NCI-H2227 treated with DMSO at 0.1 percent for 48 hours (cell line): Measurements from ENCODE around the gene HNF1A.
"Not testable (repeated sequence)": the region's sequence is repeated elsewhere in the genome, so short reads cannot be mapped to it uniquely, and the experiment has no call there.

ENCODE experiments used
- DNase-seq: peaks from one replicate; lab custom pipeline; 2025; lab: John Stamatoyannopoulos, UW

The HNF1A gene

DNA sequence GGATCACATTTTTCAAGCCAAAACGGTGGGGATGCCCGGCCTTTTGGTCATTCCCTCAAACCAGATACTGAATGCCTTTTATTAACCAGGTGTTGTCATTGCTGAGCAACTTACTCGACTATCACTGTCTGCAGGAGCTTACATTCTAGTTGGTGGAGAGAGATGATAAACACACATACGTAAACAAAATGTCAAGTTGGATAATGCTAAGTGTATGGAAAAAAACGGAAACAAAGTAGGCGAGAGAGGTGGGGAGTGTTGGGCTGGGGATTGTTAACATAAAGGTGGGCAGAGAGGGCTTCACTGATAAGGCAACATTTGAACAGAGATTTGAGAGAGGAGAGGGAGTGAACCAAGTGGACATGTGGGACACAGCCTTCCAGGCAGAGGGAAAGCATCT lies 33.5 kb downstream of the HNF1A start:
- DNase-seq, result no peak

DNA sequence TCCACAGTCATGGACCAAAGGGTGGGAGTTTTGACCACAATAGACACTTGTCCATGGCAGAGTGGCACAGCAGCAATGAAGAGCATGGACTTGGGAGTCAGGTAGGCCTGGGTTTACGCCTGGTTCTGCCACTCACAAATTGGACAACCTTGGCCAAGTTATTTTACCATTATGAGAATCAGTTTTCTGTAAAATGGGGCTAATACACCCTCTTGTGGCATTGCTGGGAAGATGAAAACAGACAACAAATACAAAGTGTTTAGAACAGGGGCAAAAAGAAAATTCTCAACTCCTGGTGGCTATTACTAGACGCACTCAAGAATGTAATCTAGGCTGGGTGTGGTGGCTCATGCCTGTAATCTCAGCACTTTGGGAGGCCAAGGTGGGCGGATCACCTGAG lies 35.4 kb downstream of the HNF1A start:
- no peak for DNase-seq

DNA sequence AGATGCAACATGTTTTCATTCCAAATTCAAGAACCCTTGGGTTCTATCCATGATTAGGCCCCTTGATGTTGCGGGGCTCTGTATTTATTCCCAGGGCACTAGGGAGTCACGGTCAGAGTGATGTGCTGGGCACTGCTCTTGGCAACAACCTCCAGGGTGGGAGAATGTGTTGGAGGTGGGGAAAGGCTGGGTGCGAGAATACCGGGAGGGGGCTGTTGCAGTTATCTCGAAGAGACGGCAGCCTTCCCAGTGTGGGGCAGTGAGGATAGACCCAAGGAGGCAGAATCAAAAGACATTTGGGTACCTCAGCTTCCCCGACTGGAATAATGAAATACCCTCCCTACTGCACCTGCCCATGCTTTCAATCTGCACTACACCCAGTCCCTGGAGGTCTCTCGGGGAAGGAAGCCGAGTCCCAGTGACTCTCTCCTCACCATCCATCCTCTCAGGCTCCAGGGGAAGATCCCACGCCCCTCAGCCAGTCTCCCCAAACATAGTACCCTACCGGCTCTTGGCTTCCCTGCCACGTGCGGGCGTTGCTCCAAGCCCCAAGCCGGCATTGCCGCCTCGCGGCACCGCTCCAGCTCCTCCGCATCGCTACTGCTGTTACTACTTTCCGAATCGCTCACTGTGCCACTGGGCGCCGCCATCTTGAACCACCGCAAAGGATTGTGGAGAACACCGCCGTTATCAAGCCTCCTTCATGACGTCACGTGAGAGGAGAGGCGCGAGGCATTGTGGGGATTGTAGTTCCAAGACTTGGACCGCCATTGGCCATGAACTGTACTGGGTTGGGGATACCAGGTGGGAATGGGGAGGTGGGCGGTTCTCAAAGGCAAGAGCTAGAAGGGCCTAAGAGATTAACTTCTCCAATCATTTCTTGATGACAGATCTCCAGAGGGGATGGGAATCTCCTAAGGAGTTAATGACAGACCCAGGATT lies 37.8 kb downstream of the HNF1A start, which contains the start of gene C12orf43:
Gene C12orf43, minus strand, starts transcription at position 663 of the 942 bp plus-strand sequence. Its CDS starts 13 bp downstream, at position 650.
- peak; percentile 94 for DNase-seq

DNA sequence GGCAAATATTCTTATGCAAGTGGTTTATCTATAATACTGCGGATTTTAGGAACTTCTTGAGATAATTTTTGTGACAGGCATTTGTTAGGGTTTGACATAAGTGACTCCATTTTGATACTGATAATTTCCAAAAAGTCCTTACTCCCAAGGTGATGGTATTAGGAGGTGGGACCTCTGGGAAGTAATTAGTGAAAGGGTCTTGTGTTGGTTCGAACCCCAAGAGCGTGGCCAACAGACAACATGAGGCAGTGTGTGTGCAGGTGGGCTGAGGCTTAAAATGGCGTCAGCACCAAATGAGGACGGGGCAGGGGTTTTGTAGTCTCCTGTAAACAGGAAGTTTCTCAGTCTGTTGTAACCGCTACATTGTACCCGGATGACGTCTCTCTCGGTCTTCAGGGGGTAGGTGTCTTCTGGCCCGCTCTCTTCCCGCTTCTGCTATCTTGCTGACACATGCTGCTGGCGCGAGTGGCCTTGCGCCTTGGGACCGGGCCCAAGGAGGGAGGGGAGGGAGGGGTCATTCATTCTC lies 39.7 kb downstream of the HNF1A start:
- no peak for DNase-seq

DNA sequence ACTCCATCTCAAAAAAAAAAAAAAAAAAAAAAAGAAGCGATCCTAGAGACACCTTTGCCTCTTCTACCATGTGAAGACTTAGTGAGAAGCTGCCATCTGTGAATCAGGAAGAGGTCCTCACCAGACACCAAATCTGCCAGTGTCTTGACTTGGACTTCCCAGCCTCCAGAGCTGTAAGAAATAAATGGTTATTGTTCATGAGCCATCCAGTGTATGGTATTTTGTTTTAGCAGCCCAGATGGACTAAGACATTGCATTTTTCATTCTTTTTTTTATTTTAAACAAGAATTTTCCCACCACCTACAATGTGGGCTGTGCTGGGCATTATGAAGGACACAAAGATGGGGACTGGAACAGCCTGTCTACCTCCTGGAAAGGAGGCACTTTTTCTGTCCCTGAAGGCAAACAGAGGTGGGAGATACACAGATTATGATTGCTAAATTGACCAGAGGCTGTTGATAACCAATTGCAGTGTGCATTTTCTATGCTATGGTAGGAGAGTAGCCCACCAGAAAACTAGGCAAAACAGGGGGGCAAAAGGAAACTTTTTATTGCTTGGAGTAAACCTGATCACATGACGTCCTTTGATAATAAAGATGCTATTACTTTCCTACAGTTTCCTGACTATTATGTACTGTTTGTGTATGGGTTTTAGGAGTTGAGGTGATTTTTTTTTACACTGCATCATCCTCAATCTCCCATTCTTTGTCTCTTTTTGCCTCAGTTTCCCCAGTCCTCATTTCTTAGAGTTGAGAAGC lies 40.7 kb downstream of the HNF1A start:
- no peak for DNase-seq

DNA sequence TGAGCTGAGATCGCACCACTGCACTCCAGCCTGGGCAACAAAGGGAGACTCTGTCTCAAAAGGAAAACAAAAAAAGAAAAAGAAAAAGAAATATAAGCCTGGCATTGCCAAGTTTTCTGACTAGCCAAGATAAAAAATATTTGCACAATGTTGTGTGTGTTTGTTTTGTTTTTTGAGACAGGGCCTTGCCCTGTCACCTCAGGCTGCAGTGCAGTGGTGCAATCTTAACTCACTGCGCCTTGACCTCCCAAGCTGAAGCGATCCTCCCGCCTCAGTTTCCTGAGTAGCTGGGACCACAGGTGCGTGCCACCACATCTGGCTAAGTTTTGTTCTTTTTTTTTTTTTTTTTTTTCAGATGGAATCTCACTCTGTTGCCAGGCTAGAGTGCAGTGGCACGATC lies 43.4 kb downstream of the HNF1A start:
- no peak for DNase-seq

DNA sequence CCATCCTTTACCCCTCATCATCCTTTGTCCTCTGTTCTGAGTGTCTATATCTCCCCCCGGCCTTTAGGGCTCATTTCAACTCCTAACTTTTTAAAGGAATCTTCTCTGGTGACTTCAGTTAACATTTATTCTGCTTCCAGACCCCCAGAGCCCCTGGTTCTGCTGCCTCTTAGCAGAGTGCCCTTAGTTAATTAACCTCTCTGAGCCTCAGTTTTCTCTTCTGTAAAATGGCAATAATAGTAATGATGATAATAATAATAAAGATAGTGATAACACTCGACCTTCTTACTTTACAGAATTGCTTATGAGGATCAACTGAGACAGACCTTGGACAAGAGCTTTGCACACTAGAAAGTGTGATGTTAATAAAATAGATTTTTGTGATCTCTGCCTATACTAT lies 44.4 kb downstream of the HNF1A start:
- DNase-seq, result no peak

DNA sequence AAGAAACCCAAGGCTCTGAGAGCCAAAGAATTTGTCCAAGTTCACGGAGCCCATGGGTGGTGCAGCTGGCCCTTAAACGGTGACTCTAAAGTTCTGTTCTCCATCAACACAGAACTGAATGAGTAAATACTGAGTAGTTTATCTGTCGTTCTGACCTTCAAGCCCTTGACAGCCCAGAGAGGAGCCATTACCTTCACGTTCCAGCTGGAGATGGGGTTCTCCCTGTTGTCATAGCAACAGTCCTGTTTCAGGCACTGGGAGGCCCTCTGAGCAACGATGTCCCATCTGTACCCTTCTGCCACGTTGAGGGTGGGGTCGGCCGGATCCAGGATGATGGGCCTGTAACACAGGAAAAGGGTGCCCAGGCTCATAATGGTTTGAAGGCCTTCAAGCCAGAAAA lies 45.5 kb downstream of the HNF1A start:
- no peak for DNase-seq

DNA sequence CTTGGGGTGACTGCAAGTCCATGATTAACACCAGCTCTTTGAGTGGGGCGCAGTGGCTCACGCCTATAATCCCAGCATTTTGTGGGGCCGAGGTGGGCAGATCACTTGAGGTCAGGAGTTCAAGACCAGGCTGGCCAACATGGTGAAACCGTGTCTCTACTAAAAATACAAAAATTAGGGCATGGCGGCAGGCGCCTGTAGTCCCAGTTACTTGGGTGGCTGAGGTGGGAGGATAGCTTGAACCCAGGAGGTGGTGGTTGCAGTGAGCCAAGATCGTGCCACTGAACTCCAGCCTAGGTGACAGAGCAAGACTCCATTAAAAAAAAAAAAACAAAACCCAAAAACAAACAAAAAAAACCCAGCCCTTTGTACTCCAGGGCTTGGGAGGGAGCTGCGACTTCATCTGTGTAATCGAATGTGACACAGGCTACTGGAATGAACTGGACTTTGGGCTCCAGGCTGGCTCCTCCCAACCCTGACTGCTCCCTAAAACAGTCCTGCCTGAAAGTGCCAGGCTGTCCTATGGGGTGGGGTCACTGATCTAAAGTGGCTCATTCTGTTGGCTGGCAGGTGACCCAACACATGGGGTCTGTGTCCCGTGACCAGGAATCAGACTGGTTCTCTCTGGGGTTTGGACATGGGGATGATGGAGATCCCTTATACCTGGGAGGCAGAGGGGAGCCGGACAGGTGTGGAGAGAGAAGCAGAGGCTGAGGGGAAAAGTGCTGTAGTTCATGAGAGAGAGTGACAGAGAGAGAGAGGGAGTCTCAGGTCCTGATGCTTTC lies 47.3 kb downstream of the HNF1A start:
- no peak for DNase-seq

DNA sequence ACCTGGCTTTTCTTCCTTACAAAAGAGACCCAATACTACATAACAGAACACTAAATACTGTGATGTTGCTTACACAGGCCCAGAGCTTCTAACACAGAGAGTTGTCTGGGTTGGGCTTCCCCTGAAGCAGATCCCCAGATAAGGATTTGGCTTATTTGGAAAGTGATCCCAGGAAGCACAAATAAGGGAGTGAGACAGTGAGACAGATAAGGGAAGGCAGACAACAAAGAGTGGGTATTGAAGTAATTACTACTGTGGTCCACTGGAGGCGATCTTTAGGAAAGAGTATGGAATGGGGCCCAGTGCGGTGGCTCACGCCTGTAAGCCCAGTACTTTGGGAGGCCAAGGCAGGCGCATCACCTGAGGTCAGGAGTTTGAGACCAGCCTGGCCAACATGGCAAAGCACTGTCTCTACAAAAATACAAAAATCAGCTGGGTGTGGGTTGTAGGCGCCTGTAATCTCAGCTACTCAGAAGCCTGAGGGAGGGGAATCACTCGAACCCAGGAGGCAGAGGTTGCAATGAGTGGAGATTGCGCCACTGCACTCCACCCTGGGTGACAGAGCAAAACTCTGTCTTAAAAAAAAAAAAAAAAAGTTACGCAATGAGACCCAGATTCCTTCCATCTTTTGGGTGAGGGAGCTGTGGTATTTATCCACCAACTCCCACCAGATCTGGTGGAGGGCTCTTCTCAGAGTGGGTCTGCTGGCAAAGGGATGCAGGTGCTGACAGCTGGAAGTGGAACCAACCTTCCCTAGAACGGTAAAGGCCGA lies 48.1 kb downstream of the HNF1A start:
- DNase-seq, result no peak

DNA sequence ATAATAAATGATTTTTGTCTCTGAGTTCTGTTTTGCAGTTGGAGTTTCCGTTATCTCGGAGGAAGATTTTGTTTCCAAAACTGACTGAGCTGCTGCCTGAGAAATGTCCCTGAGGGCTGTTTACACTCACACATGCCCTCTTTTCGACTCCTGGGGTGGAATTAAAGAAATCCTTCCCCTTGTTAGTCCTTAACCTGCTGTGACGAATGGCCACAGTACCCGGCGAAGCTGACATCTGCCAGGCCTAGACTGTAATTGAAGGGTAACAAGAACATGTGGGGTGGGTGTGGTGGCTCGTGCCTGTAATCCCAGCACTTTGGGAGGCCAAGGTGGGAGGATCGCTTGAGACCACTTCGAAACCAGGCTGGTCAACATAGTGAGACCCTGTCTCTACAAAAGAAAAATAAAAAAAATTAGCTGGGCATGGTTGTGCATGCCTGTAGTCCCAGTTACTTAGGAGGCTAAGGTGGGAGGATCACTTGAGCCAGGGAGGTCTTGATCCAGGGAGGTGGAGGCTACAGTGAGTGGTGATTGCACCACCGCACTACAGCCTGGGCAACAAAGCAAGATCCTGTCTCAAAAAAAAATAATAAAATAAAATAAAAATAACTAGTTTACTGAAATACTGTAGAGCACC lies 52.4 kb downstream of the HNF1A start:
- DNase-seq, result no peak

DNA sequence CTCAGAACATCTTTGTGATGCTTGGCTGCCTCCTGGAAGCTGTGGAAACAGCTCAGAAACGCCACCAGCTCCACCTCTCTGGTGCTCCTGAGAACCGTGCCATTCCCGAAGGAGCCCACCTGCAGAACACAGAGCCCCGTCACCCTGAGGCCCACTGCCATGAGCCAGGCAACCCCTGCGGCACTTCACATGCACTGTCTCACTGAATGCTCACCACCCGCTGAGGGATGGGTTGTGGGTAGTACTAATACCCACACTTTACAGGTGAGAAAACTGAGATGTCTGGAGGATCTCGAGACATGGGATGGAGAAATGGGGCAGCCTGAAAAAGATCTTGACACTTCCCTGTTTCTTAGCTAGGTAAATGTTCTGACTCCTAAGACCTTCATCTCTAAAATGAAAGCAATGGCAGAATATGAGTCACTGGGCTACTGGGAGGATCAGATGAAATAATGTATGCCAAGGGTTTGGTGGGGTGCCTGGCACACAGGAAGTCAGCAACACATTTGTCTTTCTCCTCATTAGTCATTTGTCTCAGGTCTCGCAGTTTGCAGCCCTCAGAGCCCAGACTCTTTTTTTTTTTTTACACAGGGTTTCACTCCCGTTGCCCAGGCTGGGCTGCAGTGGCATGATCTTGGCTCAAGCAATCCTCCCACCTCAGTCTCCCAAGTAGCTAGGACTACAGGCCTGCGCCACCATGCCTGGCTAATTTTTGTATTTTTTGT lies 55.4 kb downstream of the HNF1A start:
- DNase-seq, result no peak

DNA sequence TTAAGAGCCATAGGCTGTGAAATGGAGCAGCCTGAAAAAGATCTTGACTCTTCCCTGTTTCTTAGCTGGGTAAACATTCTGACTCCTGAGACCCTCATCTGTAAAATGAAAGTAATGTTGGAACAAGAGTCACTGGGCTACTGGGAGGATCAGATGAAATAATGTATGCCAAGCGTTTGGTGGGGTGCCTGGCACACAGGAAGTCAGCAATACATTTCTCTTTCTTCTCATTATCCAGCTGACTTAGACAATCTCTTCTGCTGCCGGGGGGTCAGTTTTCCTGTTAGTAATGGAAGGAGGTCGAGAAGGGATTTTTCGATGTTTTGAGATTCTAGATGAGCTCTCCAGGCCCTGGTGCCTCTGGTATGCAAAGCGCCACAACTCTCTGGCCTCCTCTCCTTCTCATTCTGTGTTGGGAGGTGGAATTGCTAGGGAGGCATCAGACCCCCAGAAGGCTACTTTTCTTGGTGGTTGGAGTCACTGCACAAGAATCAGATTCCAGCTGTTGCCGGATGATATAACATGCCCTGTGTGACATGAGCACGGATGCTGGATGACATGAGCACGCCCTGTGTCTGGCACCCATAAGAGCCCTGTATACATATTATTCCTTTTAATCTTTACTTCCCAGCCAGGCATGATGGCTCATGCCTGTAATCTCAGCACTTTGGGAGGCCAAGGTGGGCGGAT lies 56.4 kb downstream of the HNF1A start:
- no peak for DNase-seq

DNA sequence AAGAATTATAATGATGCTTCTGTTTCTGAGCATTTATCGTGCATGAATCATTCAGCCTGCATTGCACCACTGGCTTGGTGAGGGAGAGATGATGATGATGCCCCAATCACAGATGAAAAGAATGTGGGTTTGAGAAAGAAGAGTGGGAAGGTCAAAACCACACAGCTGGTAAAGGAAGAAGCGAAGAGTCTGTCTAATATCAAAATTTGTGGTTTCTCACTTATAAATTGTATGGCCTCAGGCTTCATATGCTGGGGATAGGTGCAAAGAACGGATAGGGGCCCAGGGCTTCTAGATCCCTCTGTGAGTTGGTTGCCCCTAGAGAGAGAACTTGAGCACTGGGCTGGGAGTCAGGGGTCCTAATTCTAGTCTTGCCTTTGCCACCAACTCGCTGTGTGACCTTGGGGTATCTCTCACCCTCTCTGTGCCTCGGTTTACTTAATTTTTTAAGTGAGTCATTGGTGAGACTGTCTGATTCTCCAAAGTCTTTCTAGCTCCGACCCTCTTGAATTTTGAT lies 58.5 kb downstream of the HNF1A start:
- no peak for DNase-seq

DNA sequence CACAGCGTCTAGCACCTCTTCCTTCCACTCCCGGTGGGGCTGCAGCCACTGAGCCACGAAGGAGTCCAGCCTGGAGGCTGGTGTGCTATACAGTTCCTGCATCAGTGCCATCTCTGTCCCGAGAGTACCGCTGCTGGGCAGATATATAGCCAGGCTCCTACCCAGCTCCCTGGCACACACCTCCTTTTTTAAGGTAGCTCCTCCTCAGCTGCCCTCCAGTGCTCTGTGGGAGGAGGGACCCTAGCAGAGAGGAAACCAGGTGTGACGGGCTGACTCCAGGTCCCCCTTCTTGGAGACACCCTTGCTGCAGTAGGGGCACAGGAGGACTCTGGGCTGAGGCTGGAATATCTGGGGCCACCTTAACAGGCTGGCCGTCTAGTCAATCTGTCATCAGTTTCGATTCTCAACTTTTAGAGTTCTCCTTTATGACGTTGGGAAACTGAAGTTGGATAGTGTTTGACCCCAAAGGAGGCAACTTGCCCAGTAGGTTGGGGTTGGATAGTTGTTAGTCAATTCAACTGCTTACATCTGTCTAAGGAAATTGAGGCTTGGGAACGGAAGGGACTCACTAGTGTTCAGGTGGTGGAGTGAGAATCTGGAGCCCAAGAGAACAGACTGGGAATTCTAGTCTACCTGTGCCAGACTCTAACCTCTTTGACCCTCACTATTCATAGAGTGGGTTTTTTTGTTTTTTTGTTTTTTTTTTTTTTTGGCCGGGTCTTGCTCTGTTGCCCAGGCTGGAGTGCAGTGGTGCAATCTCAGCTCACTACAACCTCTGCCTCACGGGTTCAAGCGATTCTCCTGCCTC lies 60.7 kb downstream of the HNF1A start, which contains the start of gene OASL:
Gene OASL, minus strand, starts transcription at position 386 of the 808 bp plus-strand sequence. Its CDS starts 275 bp downstream, at position 111.
- no peak for DNase-seq

DNA sequence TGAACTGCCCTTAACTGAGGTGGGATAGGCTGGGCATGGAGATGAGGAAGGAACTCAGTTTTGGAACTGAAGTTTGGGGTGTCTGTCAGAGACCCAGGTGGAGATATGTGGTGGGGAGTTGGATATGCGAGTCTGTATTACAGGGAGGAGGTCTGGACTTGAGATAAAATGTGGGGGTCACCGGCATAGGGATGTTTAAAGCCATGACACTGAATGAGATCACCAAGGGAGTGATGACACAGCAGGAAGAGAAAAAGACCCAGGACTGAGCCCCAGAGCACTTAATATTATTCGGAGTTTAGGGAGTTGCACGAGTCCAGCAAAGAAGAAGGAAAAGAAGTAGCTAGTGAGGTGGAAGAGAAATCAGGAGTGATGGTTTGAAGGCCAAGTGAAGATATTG lies 64.7 kb downstream of the HNF1A start:
- DNase-seq, result no peak

DNA sequence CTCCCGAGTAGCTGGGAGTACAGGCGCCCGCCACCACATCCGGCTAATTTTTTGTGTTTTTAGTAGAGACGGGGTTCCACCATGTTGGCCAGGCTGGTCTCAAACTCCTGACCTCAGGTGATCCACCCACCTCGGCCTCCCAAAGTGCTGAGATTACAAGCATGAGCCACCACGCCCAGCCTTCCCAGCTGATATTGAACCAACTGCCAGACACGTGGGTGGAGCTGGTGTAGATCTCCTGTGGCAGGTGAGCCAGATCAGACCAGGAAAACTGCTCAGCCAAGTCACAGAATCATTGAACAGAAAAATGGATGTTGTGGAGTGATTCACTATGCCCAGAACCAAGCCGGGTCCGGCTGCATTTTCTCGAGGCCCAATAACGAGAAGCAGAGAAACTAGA lies 69.1 kb downstream of the HNF1A start:
- DNase-seq, result not testable (repeated sequence)

DNA sequence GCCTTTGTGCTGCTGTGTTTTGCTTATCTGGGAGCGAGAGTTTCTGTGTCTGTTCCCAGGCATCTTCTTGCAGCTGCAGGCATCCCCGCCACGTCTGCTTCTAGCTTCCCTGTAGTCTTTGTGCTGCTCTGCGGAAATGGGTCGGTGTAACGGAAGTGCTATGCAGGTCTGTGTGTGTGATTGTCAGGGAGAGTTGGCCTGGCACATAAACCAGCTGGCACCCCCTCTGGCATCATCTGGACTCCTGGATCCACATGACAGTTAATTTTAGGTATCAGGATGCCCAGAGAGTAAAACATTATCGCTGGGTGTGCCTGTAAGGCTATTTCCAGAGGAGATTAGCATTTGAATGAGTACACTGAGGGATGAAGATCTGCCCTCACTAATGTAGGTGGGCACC lies 70.1 kb downstream of the HNF1A start:
- DNase-seq, result no peak
